HepG2 (cell line): ENCODE results near the gene BSN. TPM values are rescaled to one million over a fixed set of nuclear protein-coding genes. Genes with fewer than 3 reads are reported as not detected.
A peak's percentile ranks its signal among the peaks of the same experiment; 100 is the strongest.

ENCODE experiments used
- ELF3 ChIP-seq: IDR thresholded peaks from 2 replicates; pipeline ENCODE4 v1.6.1; 2016; ENCODE audit warnings: missing genetic modification reagents, missing compliant biosample characterization
- GTF3A ChIP-seq: sonication (generic); formaldehyde crosslinking; conservative IDR thresholded peaks from 2 replicates; pipeline ENCODE4 v1.4.0; 2020; ENCODE audit warnings: mild to moderate bottlenecking, missing genetic modification reagents
- MXD4 ChIP-seq: IDR thresholded peaks from 2 replicates; pipeline ENCODE4 v1.6.1; 2016; ENCODE audit warnings: mild to moderate bottlenecking, missing biosample characterization, missing genetic modification reagents
- PATZ1 ChIP-seq: sonication (generic); formaldehyde crosslinking; IDR thresholded peaks from 2 replicates; pipeline ENCODE4 v1.4.0; 2020; ENCODE audit warnings: missing genetic modification reagents
- POLR2G ChIP-seq: fragments of 200-400 bp; formaldehyde crosslinking; IDR thresholded peaks from 2 replicates; pipeline ENCODE4 v1.6.1; 2018; ENCODE audit warnings: mild to moderate bottlenecking, low read depth, low read length, moderate library complexity
- SAP130 ChIP-seq: IDR thresholded peaks from 2 replicates; pipeline ENCODE4 v1.6.1; 2016; ENCODE audit warnings: low read depth
- TARDBP ChIP-seq: sonication (generic); formaldehyde crosslinking; IDR thresholded peaks from 2 replicates; pipeline ENCODE4 v1.8.0; 2022; ENCODE audit warnings: mild to moderate bottlenecking, missing genetic modification reagents
- ZBTB20 ChIP-seq: sonication (generic); formaldehyde crosslinking; IDR thresholded peaks from 2 replicates; pipeline ENCODE4 v1.8.1; 2023; ENCODE audit warnings: missing genetic modification reagents, low read depth, mild to moderate bottlenecking, borderline replicate concordance
- ZBTB4 ChIP-seq: sonication (generic); formaldehyde crosslinking; IDR thresholded peaks from 2 replicates; pipeline ENCODE4 v1.4.0; 2020; ENCODE audit warnings: missing genetic modification reagents, mild to moderate bottlenecking, borderline replicate concordance
- ZIK1 ChIP-seq: sonication (generic); formaldehyde crosslinking; IDR thresholded peaks from 2 replicates; pipeline ENCODE4 v1.5.0; 2020; ENCODE audit warnings: mild to moderate bottlenecking, low read depth, missing genetic modification reagents, borderline replicate concordance
- ZMYM4 ChIP-seq: sonication (generic); formaldehyde crosslinking; IDR thresholded peaks from 2 replicates; pipeline ENCODE4 v1.8.1; 2023; ENCODE audit warnings: mild to moderate bottlenecking, missing genetic modification reagents
- ZNF230 ChIP-seq: sonication (generic); formaldehyde crosslinking; IDR thresholded peaks from 2 replicates; pipeline ENCODE4 v1.4.0; 2020; ENCODE audit warnings: mild to moderate bottlenecking, missing genetic modification reagents
- ZNF598 ChIP-seq: sonication (generic); formaldehyde crosslinking; IDR thresholded peaks from 2 replicates; pipeline ENCODE4 v1.5.1; 2020; ENCODE audit warnings: mild to moderate bottlenecking, missing genetic modification reagents, borderline replicate concordance
- ZNF616 ChIP-seq: sonication (generic); formaldehyde crosslinking; IDR thresholded peaks from 2 replicates; pipeline ENCODE4 v1.5.0; 2020; ENCODE audit warnings: low read depth, mild to moderate bottlenecking, missing genetic modification reagents
- polyA plus RNA-seq, 8 experiments: library from polyadenylated mRNA; depleted of rRNA in 3 of 8; stranded (reverse) in 7 of 8; unstranded in 1 of 8; fragments of >200 nt; fragmentation: Illumina TruSeq in 4 of 8; extraction: Trizol in 4 of 8; gene quantifications; 2 replicates each; pipeline versions ENCODE4 v1.2.1 to v1.2.3, GENCODE V29; 2011 to 2016; ENCODE audit warnings: low read depth in 4 of 8, missing spikeins in 1 of 8, mixed read lengths in 1 of 8; ENCODE audit not compliant: insufficient read depth in 1 of 8
- total RNA-seq, 5 experiments: library from RNA; depleted of rRNA; stranded (reverse); fragments of >200 nt; fragmentation: Illumina TruSeq; extraction: Trizol; gene quantifications; 2 replicates each; pipeline ENCODE4 v1.2.3, GENCODE V29; 2016; ENCODE audit warnings: low read depth in 1 of 5
- TF ChIP-seq, protein P1 (sequence below): sonication (generic); formaldehyde crosslinking; IDR thresholded peaks from one replicate; pipeline ENCODE4 v1.5.1; 2020; ENCODE audit warnings: mild to moderate bottlenecking, missing genetic modification reagents; ENCODE audit errors: not compliant biosample characterization

Gene BSN
- total and polyA plus RNA-seq, 2 of the 13 experiments (the other 11 are each of a cell fraction or from before 2014, with no cell fraction given): 0.42 to 0.86 TPM

DNA sequence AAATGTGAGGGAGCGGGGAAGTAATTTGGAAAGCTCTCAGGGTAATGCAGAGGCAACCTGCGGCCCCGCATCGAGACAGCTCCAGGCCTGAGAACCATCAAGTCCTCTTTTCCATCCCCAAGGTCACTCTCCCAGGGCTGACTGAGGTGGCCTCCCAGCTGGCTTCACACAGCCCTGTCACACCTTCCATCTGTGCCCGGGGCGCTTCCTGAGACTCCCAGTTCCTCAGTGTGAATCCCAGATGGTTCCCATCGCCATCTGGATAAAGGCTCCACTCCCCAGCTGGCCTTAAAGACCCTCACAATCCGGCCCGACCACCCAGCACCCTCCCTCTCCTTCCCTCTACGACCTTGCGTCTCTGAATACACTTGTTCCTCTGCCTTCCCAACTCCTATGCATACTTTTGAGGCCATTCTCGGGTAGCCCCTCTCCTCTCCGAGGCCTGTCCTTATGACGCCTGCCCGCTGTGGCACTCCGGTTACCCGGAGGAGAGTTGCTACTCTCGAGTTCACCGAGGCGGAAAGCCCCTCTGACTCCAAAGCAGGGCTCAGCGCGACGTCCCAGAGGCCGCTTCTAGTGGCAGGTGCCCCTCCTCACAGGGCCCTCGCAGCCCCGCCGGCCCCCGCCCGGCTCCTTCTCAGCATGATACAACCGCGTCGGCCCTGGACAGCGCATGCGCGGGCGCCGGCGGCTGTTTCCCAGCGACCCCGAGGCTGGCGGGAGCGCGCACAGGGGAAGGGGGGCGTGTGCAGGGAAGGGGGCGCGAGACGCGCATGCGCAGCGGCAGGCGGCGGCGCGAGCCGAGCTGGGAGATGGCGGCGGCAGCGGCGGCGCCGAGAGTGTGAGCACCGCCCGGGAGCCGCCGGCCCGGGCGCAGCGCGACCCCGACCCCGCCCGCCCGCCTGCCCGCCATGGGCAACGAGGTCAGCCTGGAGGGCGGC lies at the start of gene BSN (continued):
- TF ChIP-seq, protein P1, sequence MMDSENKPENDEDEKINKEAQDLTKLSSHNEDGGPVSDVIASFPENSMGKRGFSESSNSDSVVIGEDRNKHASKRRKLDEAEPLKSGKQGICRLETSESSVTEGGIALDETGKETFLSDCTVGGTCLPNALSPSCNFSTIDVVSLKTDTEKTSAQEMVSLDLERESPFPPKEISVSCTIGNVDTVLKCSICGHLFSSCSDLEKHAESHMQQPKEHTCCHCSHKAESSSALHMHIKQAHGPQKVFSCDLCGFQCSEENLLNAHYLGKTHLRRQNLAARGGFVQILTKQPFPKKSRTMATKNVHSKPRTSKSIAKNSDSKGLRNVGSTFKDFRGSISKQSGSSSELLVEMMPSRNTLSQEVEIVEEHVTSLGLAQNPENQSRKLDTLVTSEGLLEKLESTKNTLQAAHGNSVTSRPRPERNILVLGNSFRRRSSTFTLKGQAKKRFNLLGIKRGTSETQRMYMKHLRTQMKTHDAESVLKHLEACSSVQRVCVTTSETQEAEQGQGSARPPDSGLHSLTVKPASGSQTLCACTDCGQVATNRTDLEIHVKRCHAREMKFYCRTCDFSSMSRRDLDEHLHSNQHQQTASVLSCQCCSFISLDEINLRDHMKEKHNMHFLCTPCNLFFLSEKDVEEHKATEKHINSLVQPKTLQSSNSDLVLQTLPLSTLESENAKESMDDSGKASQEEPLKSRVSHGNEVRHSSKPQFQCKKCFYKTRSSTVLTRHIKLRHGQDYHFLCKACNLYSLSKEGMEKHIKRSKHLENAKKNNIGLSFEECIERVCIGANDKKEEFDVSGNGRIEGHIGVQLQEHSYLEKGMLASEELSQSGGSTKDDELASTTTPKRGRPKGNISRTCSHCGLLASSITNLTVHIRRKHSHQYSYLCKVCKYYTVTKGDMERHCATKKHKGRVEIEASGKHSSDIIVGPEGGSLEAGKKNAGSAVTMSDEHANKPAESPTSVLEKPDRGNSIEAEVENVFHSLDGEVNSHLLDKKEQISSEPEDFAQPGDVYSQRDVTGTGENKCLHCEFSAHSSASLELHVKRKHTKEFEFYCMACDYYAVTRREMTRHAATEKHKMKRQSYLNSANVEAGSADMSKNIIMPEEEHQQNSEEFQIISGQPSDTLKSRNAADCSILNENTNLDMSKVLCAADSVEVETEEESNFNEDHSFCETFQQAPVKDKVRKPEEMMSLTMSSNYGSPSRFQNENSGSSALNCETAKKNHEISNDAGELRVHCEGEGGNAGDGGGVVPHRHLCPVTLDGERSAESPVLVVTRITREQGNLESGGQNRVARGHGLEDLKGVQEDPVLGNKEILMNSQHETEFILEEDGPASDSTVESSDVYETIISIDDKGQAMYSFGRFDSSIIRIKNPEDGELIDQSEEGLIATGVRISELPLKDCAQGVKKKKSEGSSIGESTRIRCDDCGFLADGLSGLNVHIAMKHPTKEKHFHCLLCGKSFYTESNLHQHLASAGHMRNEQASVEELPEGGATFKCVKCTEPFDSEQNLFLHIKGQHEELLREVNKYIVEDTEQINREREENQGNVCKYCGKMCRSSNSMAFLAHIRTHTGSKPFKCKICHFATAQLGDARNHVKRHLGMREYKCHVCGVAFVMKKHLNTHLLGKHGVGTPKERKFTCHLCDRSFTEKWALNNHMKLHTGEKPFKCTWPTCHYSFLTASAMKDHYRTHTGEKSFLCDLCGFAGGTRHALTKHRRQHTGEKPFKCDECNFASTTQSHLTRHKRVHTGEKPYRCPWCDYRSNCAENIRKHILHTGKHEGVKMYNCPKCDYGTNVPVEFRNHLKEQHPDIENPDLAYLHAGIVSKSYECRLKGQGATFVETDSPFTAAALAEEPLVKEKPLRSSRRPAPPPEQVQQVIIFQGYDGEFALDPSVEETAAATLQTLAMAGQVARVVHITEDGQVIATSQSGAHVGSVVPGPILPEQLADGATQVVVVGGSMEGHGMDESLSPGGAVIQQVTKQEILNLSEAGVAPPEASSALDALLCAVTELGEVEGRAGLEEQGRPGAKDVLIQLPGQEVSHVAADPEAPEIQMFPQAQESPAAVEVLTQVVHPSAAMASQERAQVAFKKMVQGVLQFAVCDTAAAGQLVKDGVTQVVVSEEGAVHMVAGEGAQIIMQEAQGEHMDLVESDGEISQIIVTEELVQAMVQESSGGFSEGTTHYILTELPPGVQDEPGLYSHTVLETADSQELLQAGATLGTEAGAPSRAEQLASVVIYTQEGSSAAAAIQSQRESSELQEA (CRISPR knock-in tag): no peak
- TF ChIP-seq ZNF616: no peak
- TF ChIP-seq PATZ1: peak; percentile 82
- TF ChIP-seq MXD4 (CRISPR knock-in tag): peak; percentile 77
- peak; percentile 22; the same call in 1 of the 2 replicates for TF ChIP-seq TARDBP (CRISPR knock-in tag)
- peak; percentile 52; the same call in 1 of the 2 replicates for TF ChIP-seq SAP130 (CRISPR knock-in tag)
- TF ChIP-seq ZIK1 (CRISPR knock-in tag): no peak
- TF ChIP-seq ZNF230 (CRISPR knock-in tag): no peak
- TF ChIP-seq ZBTB4: 0 out of 2 replicates have a peak, but pooled peaks have one; percentile 45
- TF ChIP-seq POLR2G: peak; percentile 63
- TF ChIP-seq ZBTB20: no peak
- TF ChIP-seq ZNF598 (CRISPR knock-in tag): no peak
- TF ChIP-seq GTF3A (CRISPR knock-in tag): no peak
- no peak for TF ChIP-seq ZMYM4 (CRISPR knock-in tag)
- TF ChIP-seq ELF3: no peak
